ENCODE results near the gene IL17RC. TPM values are rescaled to one million over a fixed set of nuclear protein-coding genes. Genes with fewer than 3 reads are reported as not detected.
A peak's percentile ranks its signal among the peaks of the same experiment; 100 is the strongest.

IL17RC gene
- total and polyA plus RNA-seq, 2 of the 4 experiments (the other 2 are of a cell fraction) = 20.8 to 28.3 TPM

DNA sequence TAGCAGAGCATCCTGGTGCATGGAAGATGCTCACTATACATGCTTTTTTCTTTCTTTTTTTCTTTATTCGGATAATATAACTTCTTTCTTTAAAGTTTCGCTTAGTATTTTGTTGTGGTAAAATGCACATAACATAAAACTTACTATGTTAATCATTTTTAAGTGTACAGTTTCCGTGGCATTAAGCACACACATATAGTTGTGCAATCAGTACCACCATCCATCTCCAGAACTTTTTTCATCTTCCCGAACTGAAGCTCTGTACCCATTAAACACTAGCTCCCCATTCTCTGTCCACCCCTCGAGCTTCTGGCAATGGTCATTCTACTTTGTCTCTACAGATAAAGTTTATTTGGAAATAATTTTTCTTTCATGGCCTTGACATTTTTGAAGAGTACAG lies 27.5 kb upstream of the IL17RC start:
- H3K4ac ChIP-seq (ENCODE audit: low read depth, low read length) = 0 out of 2 replicates have a peak overlapping the region, but pooled peaks have one; percentile 5
- H3K9ac ChIP-seq (ENCODE audit: low read depth, low read length) = no peak overlapping the region
- H3K4me3 ChIP-seq (ENCODE audit: insufficient read depth, low read depth, low read length) = no peak overlapping the region
- 0 out of 2 replicates have a peak, but pooled peaks cover 6% of the 10 kb centered on the region for H3K9me1 ChIP-seq (ENCODE audit: insufficient read depth, low read length)
- no peak overlapping the region for H2BK15ac ChIP-seq (ENCODE audit: low read depth, low read length)
- H3K4me2 ChIP-seq (ENCODE audit: low read depth, low read length) = no peak overlapping the region
- TF ChIP-seq, protein P1, sequence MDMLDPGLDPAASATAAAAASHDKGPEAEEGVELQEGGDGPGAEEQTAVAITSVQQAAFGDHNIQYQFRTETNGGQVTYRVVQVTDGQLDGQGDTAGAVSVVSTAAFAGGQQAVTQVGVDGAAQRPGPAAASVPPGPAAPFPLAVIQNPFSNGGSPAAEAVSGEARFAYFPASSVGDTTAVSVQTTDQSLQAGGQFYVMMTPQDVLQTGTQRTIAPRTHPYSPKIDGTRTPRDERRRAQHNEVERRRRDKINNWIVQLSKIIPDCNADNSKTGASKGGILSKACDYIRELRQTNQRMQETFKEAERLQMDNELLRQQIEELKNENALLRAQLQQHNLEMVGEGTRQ (IDR thresholded peaks at IDR 0.05; ENCODE audit: low read depth, low read length) = no peak
- peak; percentile 73 for TF ChIP-seq CEBPB (IDR thresholded peaks at IDR 0.05; ENCODE audit: low read depth, low read length)
- no peak overlapping the region for H2BK5ac ChIP-seq (ENCODE audit: low read depth, low read length, poor library complexity, severe bottlenecking)
- no peak overlapping the region for H3K23ac ChIP-seq (ENCODE audit: low read depth, low read length)
- peaks cover 13% of the 10 kb centered on the region for H3K36me3 ChIP-seq (ENCODE audit: control insufficient read depth, insufficient read depth, low read length)
- dilution Hi-C loops (cut with HindIII; ENCODE audit: low sequenced_read_pairs, unreplicated experiment) = no loop called here
- H3K56ac ChIP-seq (ENCODE audit: extremely low read depth, insufficient read depth, low read length) = no peak overlapping the region
- no peak overlapping the region for H2BK20ac ChIP-seq (ENCODE audit: low read depth, low read length)
- no peak overlapping the region for H3K27ac ChIP-seq (ENCODE audit: insufficient read depth, low read length)
- H3K27me3 ChIP-seq (ENCODE audit: control insufficient read depth, insufficient read depth, low read length) = no peaks in the 10 kb centered on the region
- peaks cover 16 to 30% of the 10 kb centered on the region in 2 experiments for H3K79me1 ChIP-seq (ENCODE audit: low read depth in 1 of 2, low read length in 2 of 2)
- H2BK120ac ChIP-seq (ENCODE audit: low read depth, low read length) = peak overlapping the region; percentile 34; the same call in 1 of the 2 replicates
- POLR2A ChIA-PET (ENCODE audit: unreplicated experiment) = no interaction called here
- intact Hi-C loops (cut with micrococcal nuclease) = no loop called here
- no peak overlapping the region; a peak in 1 of 4 replicates for H4K8ac ChIP-seq (ENCODE audit: low read depth in 2 of 2, low read length in 2 of 2)
- DNase-seq (no peak), ATAC-seq (ENCODE audit: low read depth) (no peak)
- BruUV-seq (replicated peaks) = no TSS peak
- H3K9me3 ChIP-seq (ENCODE audit: control insufficient read depth, insufficient read depth, low read length) = no peaks in the 10 kb centered on the region
- H3K4me1 ChIP-seq (ENCODE audit: control insufficient read depth, insufficient read depth, low read length) = peaks cover 4% of the 10 kb centered on the region
- no peaks in the 10 kb centered on the region; the same call in 1 of the 2 replicates for H4K20me1 ChIP-seq (ENCODE audit: insufficient read depth, low read length)
- H2AK9ac ChIP-seq (replicated peaks; ENCODE audit: low read depth, low read length, poor library complexity) = no peak overlapping the region
- CTCF ChIA-PET = no interaction called here
- in situ Hi-C loops (cut with MboI; ENCODE audit: low sequenced_read_pairs) = no loop called here
- H4K91ac ChIP-seq (ENCODE audit: insufficient read depth, low read depth, low read length) = no peak overlapping the region
- no peak overlapping the region for H3K18ac ChIP-seq (ENCODE audit: low read depth, low read length)
- no peak overlapping the region; the same call in 1 of the 2 replicates for H2AK5ac ChIP-seq (ENCODE audit: low read depth, low read length)
- peak overlapping the region; percentile 28 for H2AFZ ChIP-seq (replicated peaks; ENCODE audit: low read length, poor library complexity)
- no CpG with 5 or more reads among the region's 5 CpGs for WGBS, 2 experiments (ENCODE audit: extremely low coverage in 2 of 2, insufficient read length in 1 of 2)
- H3K14ac ChIP-seq (replicated peaks; ENCODE audit: low read depth, low read length) = no peak overlapping the region
- H4K5ac ChIP-seq (ENCODE audit: low read depth, low read length) = 0 out of 2 replicates have a peak overlapping the region, but pooled peaks have one; percentile 75
